Bronchial epithelial cell (primary cell): ENCODE measurements around the gene KLHL2. TPM values are rescaled to one million over a fixed set of nuclear protein-coding genes. Genes with fewer than 3 reads are reported as not detected.

ENCODE experiments used
- DNase-seq: peaks from one replicate; pipeline ENCODE4 v3.0.0-alpha.2; 2010; ENCODE audit warnings: low read depth
- FAIRE-seq: peaks from 2 replicates; lab custom pipeline; 2011; peaks lifted over from hg19 to GRCh38; lab: Jason Lieb, UNC
- H3K27me3 ChIP-seq: 2 replicates; pipeline ENCODE4 v1.5.1; 2011; ENCODE audit warnings: low read length; ENCODE audit not compliant: control insufficient read depth, insufficient read depth
- H3K36me3 ChIP-seq: 2 replicates; pipeline ENCODE4 v1.5.1; 2011; ENCODE audit warnings: low read length; ENCODE audit not compliant: control insufficient read depth, insufficient read depth
- H3K4me3 ChIP-seq: 2 replicates; pipeline ENCODE4 v1.5.1; 2011; ENCODE audit warnings: mild to moderate bottlenecking, low read depth, low read length, control low read depth
- total RNA-seq: library from RNA; depleted of rRNA; stranded (reverse); fragments of >200 nt; gene quantifications from 2 replicates; pipeline ENCODE4 v1.2.1, GENCODE V29; 2014
- TF ChIP-seq, protein P1 (sequence below): IDR thresholded peaks from 2 replicates; pipeline ENCODE4 v1.5.1; 2011; ENCODE audit warnings: mild to moderate bottlenecking, moderate library complexity, low read length, control low read depth, inconsistent platforms; ENCODE audit not compliant: insufficient read depth, severe bottlenecking

The KLHL2 gene
- total RNA-seq, 1 donor from 2014 or later: 49.2 TPM

DNA sequence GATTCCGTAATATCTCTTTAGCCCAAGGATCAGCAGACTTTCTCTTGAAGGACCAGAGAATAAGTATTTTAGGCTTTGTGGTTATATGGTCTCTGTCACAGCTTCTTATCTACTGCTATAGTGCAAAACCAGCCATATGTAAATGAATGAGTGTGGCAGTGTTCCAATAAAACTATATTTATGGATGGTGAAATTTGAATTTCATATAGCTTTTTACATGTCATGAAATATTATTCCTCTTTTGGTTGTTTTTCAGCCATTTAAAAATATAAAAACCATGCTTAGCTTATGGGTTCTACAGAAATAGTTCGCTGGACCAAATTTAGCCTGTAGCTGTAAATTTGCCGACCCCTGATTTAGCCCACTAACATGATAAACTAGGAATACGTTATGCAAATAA is 102.1 kb downstream of the KLHL2 start:
- DNase-seq: no peak
- no peak for FAIRE-seq
- H3K4me3 ChIP-seq: no peak overlapping the region
- TF ChIP-seq, protein P1, sequence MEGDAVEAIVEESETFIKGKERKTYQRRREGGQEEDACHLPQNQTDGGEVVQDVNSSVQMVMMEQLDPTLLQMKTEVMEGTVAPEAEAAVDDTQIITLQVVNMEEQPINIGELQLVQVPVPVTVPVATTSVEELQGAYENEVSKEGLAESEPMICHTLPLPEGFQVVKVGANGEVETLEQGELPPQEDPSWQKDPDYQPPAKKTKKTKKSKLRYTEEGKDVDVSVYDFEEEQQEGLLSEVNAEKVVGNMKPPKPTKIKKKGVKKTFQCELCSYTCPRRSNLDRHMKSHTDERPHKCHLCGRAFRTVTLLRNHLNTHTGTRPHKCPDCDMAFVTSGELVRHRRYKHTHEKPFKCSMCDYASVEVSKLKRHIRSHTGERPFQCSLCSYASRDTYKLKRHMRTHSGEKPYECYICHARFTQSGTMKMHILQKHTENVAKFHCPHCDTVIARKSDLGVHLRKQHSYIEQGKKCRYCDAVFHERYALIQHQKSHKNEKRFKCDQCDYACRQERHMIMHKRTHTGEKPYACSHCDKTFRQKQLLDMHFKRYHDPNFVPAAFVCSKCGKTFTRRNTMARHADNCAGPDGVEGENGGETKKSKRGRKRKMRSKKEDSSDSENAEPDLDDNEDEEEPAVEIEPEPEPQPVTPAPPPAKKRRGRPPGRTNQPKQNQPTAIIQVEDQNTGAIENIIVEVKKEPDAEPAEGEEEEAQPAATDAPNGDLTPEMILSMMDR: no peak
- H3K27me3 ChIP-seq: no peaks in the 10 kb centered on the region
- peaks cover 4% of the 10 kb centered on the region for H3K36me3 ChIP-seq

DNA sequence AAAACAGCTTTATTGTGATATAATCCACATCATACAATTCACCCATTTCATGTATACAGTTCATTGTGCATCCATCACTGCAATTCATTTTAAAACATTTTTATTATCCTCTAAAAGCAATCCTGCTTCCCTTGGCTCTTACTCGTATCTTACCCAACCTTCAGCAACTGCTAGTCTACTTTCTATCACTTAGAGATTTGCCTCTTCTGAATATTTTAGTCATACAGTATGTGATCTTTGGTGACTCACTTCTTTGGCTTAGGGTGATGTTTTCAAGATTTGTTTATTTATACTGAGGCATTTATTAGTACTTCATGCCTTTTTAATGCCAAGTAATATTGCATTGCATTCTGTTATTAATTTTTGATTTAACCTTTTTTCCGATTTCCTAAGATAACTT is 105.1 kb downstream of the KLHL2 start:
- DNase-seq: peak; percentile 84
- H3K36me3 ChIP-seq: peaks cover 2% of the 10 kb centered on the region
- no peaks in the 10 kb centered on the region for H3K27me3 ChIP-seq
- no peak for FAIRE-seq
- no peak overlapping the region for H3K4me3 ChIP-seq
- TF ChIP-seq, protein P1: no peak

DNA sequence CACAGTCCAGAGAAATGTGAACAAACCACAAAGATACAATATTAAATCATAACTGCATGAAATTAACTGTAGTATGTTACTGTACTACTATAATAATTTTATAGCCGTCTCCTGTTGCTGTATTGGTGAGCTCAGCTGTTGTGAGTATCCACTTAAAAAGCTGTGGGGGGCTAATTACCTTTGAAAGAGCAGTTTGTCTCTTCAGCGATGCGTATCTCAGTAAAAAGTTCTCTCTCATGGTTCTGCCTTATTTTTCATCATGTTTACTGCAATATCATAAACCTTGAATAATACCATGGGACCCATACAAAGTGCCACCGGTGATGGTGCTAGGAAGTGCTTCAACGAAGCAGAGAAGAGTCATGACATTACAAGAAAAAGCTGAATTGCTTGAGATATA is 111.7 kb downstream of the KLHL2 start:
- H3K4me3 ChIP-seq: no peak overlapping the region
- no peak for DNase-seq
- no peak for FAIRE-seq
- H3K36me3 ChIP-seq: no peaks in the 10 kb centered on the region
- TF ChIP-seq, protein P1: no peak
- no peaks in the 10 kb centered on the region for H3K27me3 ChIP-seq

DNA sequence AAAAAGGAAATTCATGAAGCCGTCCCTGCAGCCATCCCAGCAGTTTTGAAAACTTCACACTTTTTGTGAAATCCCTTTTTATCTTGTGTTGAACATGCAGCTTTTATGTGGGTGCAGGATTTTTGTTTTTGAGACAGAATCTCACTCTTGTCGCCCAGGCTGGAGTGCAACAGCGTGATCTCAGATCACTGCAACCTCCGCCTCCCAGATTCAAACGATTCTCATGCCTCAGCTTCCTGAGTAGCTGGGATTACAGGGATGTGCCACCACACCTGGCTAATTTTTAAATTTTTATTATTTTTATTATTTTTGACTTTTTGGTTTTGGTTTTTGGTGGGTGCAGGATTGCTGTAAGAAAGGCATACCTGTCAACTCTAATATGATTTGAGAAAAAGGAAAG is 112.1 kb downstream of the KLHL2 start:
- Histone ChIP-seq H3K4me3 (no peak overlapping the region), H3K27me3 (no peaks in the 10 kb centered on the region), H3K36me3 (no peaks in the 10 kb centered on the region)
- TF ChIP-seq, protein P1: no peak
- DNase-seq (no peak), FAIRE-seq (no peak)

DNA sequence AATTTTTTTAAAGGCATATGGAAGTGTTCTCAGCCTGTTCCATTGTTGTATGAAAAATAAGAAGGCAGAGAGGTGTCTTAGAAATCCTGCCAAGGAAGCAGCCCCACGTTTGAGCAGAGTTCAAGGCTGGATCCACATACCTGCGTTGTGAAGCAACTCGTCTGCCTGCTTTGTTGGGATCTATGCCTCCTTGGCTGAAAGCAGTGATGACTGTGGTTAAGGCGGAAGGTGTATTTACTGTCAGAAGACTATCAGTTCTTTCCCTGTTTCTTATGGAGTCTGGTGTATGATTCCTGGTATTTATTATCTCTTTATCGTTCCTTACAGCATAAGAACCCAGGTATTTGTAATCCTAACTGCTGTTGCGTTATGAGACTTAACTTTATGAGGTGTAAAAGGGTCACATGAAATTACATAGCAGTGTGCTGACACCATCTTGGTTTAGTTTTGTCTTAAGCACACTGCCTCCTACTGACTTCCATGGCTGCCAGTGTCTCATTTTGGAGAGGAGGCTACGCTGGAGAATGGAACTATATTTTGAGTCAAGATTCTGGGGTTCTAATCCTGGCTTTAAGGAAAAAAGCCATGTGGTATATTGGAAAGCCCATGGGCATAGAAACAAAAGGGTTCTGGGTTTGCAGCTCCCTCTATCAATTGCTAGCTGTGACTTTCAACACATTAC is 117.0 kb downstream of the KLHL2 start:
- TF ChIP-seq, protein P1: no peak
- DNase-seq: no peak
- Histone ChIP-seq H3K36me3 (no peaks in the 10 kb centered on the region), H3K4me3 (no peak overlapping the region), H3K27me3 (no peaks in the 10 kb centered on the region)
- FAIRE-seq: no peak

DNA sequence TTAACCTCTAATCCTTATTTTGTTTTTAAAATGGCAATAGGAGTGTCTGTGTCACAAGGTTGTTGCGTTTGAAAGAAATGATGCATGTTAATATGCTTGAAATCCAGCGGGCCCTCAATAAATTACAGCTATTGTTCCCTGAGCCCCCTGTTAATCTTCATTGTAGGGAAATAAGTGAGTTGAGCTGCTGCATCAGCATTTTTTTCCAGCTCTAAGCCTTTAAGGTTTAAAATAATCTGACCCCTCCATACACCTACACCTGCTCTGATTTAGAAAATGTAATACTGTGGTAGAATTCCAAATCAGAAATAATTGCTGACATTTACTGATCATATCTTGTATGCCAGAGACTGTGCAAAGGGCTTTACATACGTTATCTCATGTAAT is 117.5 kb downstream of the KLHL2 start:
- DNase-seq (no peak), FAIRE-seq (no peak)

More for the DNA sequence above, 117.5 kb downstream of the KLHL2 start:
- Histone ChIP-seq H3K4me3 (no peak overlapping the region), H3K36me3 (no peaks in the 10 kb centered on the region), H3K27me3 (no peaks in the 10 kb centered on the region)
- TF ChIP-seq, protein P1: no peak
